GM12865 (cell line): Measurements from ENCODE around the gene PDGFC.

Experiments
- DNase-seq: peaks from one replicate; pipeline ENCODE4 v3.0.0; 2010; ENCODE audit warnings: low read depth
- H3K4me3 ChIP-seq: 2 replicates; pipeline ENCODE4 v1.5.1; 2011; ENCODE audit warnings: mild to moderate bottlenecking, low read depth, low read length, control low read depth
- CTCF ChIP-seq: IDR thresholded peaks from 2 replicates; pipeline ENCODE4 v1.5.1; 2011; ENCODE audit warnings: low read length, control low read depth, low read depth, inconsistent platforms; ENCODE audit not compliant: insufficient read depth; ENCODE audit errors: missing control alignments

The PDGFC gene

GRCh38 chr4:156798438-156798837 is 173.2 kb downstream of the PDGFC start:
- DNase-seq: no peak
- TF ChIP-seq CTCF: no peak
- H3K4me3 ChIP-seq: no peak overlapping the region

- TF ChIP-seq CTCF: no peak
- H3K4me3 ChIP-seq: no peak overlapping the region
- no peak for DNase-seq
These were observed 174.4 kb downstream of the PDGFC start for GRCh38 chr4:156797206-156797605.

GRCh38 chr4:156795727-156796126 is 175.9 kb downstream of the PDGFC start:
- DNase-seq: no peak
- no peak for TF ChIP-seq CTCF
- no peak overlapping the region for H3K4me3 ChIP-seq

GRCh38 chr4:156794863-156795262 is 176.7 kb downstream of the PDGFC start:
- TF ChIP-seq CTCF: no peak
- DNase-seq: no peak

GRCh38 chr4:156792462-156793085 is 179.0 kb downstream of the PDGFC start:
- DNase-seq: no peak
- TF ChIP-seq CTCF: no peak
- no peak overlapping the region for H3K4me3 ChIP-seq

More at GRCh38 chr4:156794863-156795262, 176.7 kb downstream of the PDGFC start:
- no peak overlapping the region for H3K4me3 ChIP-seq

- H3K4me3 ChIP-seq: no peak overlapping the region
- DNase-seq: no peak
- no peak for TF ChIP-seq CTCF
These were observed 180.7 kb downstream of the PDGFC start for GRCh38 chr4:156790866-156791265.

GRCh38 chr4:156788782-156789181 is 182.8 kb downstream of the PDGFC start:
- DNase-seq: no peak
- no peak overlapping the region for H3K4me3 ChIP-seq
- no peak for TF ChIP-seq CTCF
